ELF-1 (cell line): ENCODE results near the gene ADAMTSL1.

ENCODE experiments used
- DNase-seq: peaks from one replicate; pipeline ENCODE4 v3.0.0-alpha.2; 2016; ENCODE audit warnings: low read depth, low spot score

ADAMTSL1 gene

DNA sequence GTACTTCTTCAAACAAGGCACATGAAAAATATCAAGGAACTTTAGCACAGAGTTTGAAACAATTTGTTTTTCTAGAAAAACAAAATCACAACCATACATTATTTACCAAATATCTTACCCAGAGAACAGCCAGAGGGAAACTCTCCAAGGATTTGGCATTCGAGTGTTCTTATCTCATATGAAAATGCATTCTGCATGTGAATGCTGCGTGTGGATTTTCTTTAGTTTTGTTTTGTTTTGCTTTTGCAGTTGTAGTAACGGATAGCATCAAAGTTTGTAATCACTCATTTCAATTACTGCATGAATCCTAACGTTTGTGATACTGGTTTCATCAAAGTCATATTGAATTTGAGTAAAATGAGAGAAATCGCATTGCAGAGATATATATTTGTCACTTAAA lies 28.0 kb downstream of the ADAMTSL1 start:
- DNase-seq = no peak

DNA sequence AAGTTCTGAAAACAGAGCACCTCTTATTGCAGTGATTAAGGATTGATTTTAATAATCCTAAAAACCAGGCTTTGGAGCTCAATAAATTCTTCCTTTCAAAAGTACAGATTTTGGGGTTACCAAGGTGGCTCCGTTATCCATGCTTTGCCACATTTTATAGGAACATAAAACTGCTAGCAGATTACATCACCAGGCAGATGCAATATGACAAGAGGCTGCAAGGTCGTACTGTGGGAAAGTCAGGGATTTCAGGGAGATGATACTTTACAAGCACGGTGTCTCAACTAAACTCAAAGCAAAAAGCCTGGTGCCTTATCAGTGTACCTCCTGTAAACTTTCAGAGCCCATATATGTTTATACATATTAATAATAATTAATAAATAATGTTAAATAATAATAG lies 28.6 kb downstream of the ADAMTSL1 start:
- no peak for DNase-seq

DNA sequence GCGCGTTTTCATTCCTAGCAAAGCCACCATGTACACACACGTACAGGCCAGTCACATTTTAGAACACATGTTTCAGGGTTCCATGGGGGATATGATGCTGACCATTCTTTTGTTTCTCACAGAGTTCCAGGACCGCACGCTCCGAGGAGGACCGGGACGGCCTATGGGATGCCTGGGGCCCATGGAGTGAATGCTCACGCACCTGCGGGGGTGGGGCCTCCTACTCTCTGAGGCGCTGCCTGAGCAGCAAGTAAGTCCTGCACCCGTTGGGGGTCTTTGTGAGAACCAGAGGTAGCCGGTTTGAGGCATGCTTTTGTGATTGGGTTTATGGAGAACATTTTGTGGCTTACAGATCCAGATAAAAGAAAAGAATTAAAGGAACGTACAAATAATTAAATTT lies 30.8 kb downstream of the ADAMTSL1 start:
- DNase-seq = peak; percentile 23

DNA sequence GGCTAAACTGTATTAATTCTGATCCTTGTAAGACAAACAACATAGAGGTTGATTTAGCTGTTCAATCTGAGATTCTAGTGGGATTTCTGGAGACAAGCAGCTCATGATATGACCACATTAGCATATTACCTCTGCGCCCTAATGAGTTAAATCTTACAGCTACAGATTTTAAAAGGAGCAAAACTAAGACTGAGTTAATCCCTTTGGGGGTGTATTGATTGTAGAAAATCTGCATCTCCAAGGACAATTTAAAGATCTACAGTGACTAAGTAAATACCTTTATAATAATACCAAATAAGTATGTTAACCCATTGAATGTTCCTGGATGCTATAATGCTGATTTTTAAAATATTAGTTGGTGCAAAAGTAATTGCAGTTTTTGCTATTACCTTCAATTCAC lies 33.2 kb downstream of the ADAMTSL1 start:
- DNase-seq = no peak

DNA sequence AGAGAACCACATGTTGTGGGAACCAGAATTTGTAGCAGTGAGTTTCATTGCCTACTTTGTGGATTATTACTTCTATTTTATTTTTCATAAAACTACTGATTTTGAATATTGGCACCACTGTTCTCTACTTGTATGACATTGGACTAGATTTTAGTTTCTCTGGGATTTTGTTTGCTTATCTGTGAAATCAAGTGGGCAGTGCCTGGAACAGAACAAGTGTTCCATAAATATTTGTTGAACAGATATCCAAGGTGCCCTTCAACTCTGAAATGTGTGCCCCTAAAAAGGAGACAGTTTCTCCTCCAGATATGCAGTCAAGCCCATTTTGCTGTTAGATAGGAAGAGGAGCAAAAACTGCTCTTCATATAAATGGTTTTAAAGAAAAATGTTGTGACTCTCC lies 42.6 kb downstream of the ADAMTSL1 start:
- no peak for DNase-seq

DNA sequence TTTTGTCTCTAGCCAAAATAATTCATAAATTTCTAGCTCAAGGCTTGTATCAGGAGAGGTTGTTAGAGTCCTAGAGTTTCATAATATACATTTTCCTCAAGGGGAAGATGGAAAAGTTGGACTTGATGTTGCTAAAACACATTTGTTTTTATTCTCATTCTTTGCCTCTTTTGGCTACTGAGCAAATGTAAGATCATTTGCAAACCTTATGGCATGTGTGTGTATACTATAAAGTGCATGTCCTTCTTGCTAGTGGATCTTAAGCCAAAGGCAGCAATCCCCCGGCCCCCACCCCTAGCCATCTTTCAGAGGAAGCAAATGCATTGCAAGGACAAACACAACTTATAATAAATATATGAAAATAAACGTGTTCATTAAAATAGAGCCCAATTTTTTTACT lies 43.0 kb downstream of the ADAMTSL1 start:
- DNase-seq = no peak

DNA sequence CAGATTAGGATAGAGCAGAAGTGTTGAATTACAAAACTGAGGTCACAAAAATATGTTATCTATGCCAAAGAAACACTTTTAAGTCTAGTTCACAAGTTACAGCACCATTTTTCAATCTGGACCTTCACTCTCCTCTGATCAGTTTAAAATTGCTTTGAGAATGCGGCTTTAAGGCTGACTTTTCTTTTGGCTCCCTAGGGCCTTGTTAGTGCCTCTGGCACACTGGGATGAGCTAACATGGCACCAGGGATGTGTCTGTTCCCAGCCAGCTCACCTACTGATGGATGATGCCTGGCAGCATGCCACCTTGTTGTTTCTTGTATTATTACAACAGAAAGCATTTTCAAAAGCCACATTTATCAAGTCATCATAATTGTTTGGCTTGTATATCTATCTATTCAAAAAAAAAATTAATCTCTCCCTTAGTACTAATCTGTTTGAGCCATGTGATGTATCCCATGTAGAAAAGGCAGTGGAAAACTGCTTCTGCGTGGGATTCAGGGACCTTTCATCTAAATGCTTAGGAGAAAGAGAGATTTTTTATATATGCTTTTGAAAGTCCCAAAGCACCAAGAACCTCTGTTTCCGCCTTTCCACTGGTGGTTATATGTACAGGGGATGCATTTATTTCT lies 46.6 kb downstream of the ADAMTSL1 start:
- DNase-seq = no peak

DNA sequence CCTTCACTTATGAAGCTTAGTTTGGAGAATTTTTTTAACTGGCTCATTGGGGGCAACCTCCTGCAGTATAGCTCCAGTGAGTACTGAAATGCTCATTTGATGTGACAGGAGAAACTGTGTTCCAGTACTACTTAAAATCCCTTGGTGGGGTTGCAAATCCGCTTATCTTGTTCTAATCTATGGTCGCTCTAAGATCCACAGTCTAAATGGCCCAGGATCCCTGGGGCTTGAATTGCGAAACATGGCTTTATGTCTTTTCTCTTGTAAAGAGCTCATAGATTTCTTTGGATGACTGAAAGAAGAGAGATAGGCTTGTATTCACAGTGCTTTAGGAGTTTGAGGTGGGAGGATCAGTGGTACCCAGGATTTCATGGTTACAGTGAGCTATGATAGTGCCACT lies 52.7 kb downstream of the ADAMTSL1 start:
- peak; percentile 1 for DNase-seq

DNA sequence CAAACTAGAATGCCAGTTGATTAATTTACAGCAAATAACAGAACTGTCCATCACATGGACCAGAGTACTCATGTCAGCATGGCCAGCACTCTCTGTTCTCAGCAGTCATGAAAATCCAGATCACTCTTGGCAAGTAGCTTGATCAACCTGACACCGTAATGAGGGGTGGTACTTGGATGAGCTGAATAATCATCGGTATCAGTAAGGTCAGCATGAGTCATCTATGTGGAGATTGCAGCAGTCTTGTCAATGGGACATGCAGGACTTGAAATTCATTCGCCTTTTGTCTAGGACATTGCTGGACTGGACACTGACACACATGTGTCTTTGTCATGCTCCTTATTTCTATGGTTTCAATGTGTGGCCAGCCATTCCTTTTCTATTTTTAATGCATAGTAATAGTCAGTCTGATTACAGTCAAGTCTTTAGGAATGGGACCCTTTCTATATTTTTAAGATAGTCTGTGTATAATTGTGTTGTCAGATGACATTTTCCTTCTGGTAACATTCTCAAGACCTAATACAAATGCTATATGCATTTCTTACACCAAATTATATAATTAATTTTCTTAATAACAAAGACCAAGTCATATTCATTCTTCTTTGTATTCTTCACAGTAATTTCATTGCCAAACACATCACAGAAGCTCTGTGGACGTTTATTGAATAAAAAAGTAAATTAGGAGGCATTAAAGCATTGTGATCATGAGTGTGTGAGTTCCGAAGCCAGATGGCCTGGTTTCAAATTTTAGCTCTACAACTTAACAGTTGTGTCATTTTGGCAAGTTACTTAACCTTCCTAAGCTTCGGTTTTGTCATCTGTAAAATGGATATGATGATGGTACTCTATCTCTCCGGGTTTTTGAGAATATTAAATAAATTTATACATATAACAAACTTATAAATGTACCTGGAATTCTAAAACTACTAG lies 57.4 kb downstream of the ADAMTSL1 start:
- DNase-seq = no peak

DNA sequence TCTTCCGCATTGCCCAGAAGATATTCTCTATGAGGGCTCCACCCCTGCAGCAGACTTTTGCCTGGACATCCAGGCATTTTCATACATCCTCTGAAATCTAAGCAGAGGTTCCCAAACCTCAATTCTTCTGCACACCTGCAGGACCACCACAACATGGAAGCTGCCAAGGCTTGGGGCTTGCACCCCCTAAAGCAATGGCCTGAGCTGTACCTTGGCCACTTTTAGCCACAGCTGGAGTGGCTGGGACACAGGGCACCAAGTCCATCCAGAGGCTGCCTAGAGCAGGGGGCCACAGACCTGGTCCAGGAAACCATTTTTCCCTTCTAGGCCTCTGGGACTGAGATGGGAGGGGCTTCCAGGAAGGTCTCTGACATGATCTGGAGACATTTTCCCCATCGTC lies 60.7 kb downstream of the ADAMTSL1 start:
- DNase-seq = no peak

DNA sequence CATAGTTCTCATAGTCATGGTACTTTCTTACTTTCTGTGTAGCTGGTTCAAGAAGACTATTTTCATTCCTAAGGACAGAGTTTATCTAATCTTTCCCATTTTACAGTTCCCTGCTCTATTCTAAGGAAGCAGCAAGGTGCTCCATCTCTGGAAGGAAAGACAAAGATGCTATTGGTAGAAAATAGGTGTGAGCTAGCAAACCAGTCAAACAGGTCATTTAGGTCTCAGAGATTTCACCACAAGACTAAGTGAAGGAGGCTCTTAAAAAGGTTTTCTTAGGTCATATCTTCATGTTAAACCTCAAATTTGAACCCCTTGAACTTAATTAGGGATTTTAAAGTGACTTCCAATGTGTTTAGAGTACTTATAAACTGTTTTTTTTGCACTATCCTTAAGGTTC lies 62.6 kb downstream of the ADAMTSL1 start:
- no peak for DNase-seq

DNA sequence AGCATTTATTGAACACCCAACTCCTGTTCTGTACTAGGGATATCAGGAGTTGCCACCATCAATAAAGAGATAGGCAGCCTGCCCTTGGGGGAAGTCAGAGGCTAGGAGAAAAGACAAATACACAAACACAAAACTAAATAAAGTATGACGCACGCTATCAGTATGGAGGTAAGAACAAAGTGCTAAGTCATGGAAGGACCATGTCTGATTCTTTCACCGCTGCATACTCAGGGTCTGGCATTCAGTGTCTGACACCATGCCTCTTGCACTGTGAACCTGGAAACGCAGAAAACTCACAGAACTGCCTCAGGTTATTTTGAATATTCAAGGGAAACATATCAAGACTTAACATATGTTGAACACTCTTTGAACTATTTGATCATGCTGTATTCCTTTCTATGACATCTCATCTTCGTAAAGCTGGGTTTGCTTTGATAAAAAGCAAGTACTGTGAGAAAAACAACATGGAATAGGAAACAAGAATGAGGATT lies 65.3 kb downstream of the ADAMTSL1 start:
- no peak for DNase-seq

DNA sequence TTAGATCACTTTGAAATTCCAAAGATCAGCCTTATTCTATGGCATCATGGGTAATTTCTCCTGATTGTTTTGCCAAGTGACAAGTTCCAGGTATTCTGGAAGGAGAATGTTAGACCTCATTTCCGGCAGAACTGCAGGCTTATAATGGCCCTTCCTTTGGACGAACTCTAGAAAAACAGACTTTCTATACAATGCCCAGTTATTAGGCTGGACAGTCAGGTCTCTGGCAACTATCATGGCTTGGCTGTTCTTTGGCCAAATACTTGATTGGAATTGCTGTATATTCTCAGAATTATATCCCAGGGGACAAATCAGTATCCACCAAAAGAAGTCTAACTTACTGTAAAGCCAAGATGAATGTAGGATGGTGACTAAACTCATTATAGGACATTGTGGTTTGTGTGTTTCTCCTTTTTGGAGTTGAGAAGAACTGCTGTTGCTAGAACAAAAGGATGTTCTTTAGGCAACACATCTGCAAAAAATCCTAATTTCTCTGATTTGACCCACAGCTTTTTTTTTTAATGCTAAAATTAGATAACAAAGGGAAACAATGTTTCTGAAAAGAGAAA lies 69.0 kb downstream of the ADAMTSL1 start:
- DNase-seq = no peak

DNA sequence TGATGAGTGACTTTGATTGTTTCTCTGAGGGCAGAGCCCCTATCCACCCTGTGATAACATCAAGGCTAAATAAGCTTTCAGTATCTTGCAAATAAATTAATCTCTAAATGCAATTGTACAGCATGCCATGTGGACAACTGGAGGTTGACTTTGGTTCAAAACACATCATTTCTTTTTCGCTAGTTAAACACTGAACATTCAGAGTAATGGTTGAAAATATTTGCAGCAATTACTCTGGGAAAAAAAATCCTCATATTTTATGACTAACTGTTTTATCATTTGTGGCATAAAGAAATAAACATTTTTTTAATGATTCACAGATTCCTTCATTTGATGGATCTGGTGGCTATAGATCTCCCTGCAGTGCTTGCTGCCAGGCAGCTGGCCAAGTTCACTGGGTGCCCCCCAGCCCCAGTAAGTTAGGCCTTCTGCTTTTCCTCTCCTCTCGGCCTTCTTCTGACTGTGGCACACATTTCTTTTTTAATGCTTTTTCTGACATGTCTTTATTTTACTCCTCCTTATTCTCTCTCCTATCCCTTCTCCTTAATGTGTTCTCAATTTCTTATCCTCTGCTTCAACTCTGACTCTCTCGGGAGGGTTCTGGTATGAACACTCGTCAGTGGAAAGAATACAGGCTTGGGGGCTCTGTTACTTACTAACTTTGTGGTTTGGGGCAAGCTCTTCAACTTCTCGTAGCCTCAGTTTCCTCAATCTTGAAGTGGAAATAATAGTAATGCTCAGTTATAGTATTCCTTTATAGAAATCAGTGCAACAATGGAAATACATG lies 69.6 kb downstream of the ADAMTSL1 start:
- DNase-seq = no peak

DNA sequence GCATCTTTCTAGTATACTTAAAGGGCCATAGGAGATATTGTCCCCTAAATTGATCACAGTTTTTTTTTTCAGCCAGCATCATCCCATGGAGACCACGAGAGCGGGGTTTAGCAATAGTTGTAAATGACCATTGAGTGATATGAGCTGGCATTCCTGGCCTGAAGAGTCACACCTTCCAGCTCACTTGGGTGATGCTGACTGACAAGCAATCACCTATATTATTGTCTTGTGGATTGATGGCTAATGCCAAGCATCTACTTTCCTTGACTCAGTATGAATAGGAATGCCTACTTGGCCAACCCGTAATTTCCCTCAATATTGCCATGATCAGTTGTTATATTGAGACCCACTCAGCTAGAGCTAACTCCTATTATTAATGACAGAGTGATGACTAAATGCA lies 70.5 kb downstream of the ADAMTSL1 start:
- no peak for DNase-seq

DNA sequence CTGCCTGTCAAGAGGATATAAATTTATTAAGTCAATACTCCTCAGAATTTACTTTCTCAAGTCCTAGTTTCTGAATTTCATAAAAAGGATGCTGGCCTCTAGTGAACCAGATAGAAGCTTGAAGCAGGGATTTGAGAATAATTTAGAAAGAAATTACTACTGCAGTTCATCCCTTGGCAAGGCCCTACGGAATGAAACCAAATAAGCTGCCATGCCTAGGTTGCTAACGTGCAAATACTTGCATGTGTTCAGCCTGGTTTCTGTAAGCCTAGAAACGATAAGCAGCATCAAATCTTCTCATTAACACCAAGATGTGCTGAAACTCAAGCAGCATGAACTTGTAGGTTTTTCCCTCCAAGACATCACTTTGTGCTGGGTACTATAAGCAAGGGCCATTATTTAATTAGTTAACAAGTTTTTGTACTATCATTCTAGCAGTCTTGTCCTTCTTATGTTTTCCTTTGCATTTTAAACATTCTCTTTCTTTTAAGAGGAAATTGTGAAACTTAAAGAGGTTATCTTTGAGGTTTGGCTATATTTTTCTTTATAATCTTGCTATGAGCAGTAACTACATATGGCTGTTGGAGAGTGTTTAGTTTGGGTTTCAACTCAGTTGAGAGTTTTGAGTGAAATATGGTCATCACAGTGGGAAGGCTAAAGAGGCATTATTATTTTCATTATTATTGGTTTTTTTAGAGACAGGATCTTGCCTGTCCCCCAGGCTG lies 71.8 kb downstream of the ADAMTSL1 start:
- no peak for DNase-seq

DNA sequence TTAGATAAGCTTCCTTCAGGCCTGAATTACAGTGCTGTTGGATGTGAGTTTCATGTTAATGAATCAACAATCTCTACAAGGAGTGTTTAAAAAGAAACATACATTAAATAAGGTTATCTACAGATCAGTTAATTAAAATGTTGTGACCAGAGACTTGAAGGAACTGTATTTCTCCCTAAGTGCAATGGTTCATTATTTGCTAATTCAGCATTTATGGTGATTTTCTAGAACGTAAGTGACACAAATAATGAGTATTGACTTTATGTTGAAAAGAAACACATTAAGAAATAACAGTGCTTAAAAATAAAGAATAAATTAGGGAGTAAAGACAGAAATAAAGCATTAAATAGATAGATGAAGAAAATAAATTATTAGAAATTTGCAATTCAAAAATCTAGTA lies 74.5 kb downstream of the ADAMTSL1 start:
- no peak for DNase-seq

DNA sequence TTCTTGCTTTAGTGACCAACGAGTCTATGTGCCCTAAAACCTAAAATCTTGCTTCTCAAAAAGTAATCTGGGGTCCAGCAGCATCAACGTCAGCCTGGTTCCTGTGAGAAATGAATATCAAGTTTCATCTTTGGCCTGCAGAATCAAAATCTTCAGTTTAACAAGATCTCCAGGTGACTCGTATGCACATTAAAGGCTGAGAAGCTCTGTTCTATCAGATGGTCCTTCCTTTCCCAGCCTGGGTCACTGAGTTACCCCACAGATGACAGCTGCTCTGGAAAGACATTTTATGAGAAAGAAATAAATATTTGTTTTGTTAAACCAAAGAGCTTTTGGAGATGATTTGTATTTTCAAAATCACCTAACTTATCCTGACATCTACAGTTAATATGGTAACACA lies 75.8 kb downstream of the ADAMTSL1 start:
- DNase-seq = no peak

DNA sequence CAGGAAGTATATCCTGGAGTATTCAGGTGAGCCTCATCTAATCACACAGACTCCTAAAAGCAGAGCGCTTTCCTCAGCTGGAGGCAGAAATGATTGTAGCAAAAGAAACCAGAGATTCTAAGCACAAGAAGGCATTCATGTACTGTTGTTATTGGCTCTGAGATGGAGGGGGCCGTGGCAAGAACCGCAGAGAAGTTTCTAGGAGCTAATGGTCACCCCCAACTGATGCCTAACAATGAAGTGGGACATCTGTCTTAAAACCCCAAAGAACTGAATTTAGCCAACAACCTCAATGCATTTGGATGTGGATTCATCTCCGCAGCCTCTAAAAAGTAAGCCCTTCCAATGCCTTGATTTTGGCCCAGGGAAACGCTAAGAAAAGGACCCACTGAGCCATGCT lies 76.3 kb downstream of the ADAMTSL1 start:
- no peak for DNase-seq

DNA sequence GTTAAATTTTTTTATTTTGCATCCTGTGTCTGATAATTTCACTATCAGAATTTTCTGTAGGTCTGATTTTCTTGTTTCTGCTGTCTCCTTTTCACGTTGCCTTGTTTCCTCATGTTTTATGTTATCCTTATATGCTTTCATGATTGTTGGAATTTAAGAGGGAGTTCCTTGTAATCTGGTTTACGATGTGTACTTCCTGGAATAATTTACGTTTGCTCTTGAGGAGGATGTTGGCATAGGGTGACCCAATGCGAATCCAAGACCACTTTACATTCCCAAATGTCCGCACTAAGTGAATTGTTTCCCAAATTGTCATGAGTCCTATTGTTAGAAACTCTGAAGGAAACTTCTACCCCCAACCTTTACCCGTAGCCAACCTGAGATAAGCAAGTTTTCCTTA lies 80.3 kb downstream of the ADAMTSL1 start:
- DNase-seq = no peak
